Activated CD4-positive, CD25-positive, alpha-beta regulatory T cell (primary cell): ENCODE data around the gene ASH1L.
"Not testable (repeated sequence)": the region's sequence is repeated elsewhere in the genome, so short reads cannot be mapped to it uniquely, and the experiment has no call there.

Experiments
- DNase-seq, 4 experiments: peaks; one replicate each; lab custom pipeline; 2025; lab: John Stamatoyannopoulos, UW

Gene ASH1L

GRCh38 chr1:155561779-155562580 is 623 bp downstream of the ASH1L start:
- DNase-seq, result peak; percentile 32 to 50 (median 44)

DNA sequence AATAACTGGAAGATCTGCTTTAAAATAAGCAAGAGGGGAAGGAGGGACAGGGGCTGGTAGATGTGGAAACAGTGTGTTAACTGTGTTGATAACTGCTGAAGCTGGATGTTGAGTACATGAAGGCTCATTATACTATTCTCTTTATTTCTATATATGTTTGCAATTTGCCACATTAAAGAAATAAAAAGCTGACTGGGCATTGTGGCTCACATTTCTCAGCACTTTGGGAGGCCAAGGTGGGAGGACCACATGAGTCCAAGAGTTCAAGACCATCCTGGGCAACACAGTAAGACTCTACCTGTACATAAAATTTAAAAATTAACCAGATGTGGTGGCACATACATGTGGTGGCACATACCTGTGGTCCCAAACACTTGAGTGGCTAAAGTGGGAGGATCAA is 6.7 kb downstream of the ASH1L start:
- DNase-seq, result no peak

DNA sequence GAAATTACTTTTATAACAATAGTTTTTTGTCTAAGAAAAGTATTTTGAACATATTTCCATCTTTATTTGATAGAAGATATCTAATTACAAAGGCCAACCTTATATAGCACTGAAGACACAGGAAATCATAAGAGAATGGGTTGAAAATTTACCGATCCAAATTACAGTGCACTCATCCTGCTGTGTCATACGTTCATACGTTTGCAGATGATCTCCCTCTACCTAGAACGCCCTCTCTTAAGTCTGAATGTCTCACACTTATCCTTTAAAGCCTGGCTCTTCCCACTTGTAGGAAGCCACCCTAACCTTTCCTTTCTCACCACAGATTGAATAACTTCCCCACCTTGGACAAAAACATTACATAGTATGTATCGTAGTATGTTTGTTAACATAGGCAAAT is 9.3 kb downstream of the ASH1L start:
- DNase-seq, result no peak

GRCh38 chr1:155548706-155549105 is 13.9 kb downstream of the ASH1L start:
- DNase-seq, result no peak

DNA sequence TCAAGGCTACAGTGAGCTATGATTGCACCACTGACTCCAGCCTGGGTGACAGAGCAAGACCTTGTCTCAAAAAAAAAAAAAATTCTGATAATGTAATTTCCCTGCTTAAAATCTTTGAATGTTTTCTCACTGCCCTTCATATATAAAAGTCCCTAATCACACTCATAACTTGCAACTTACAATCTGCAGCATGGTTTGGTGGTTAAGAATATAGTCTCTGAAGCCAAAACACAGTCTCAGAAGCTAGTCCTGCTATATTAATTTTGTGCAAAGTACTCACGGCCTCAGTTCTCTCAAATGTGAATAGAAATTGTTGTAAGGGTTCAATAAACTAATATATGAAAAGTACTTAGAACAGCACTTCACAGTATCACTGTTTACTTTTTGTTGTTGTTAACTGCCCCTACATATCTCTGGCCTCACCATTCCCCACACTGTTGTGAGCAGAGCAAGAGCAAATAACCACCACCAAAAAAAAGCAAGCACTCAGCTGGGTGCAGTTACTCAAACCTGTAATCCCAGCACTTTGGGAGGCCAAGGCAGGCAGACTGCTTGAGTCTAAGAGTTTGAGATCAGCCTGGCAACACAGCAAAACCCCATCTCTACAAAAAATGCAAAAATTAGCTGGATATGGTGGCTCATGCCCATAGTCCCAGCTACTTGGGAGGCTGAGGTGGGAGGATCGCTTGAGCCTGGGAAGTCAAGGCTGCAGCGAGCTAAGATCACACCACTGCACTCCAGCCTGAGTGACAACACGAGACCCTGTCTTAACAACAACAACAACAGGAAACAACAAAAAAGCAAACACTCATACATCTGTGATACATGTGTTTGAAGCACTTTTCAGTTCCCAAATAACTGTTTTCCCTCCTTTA is 22.4 kb downstream of the ASH1L start:
- no peak for DNase-seq

DNA sequence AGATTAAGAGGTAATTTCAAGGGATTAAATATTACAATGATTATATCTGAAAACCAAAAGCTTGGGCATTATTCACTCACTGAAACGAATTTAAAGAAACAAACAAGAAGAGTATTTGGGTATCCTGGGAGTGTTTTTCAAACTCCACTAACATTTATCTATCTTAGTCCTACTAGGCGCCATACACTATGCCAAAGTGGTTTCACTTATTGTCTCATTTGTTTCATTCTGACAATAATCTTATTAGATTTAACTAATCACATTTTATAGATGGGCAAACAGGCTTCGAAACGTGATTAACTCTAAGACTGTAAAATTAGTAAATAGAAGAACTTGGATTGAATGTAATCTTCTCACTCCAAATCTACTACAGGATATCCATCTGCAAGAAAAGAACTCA is 25.4 kb downstream of the ASH1L start:
- DNase-seq, result no peak

- DNase-seq, result no peak
These were observed 31.0 kb downstream of the ASH1L start for GRCh38 chr1:155531624-155532023.

DNA sequence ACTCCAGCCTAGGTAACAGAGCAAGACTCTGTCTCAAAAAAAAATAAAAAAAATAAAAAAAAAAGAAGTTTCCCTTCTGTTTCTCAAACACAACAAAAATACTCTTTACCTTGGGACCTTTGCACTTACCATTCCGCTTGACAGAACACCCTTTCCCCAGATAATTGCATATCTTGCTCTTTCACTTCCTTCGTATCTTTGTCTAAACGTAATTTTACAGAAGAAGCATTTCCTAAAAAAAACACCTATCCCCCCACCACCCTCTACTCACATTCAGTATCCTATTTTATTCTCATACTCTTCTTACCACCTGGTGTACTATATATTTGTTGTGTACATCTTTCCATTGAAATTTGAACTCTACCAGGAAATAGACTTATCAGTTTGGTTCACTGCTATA is 32.7 kb downstream of the ASH1L start:
- no peak for DNase-seq

- DNase-seq, result no peak
These were observed 33.5 kb downstream of the ASH1L start for GRCh38 chr1:155529109-155529508.

GRCh38 chr1:155527677-155528076 is 34.9 kb downstream of the ASH1L start:
- no peak for DNase-seq

DNA sequence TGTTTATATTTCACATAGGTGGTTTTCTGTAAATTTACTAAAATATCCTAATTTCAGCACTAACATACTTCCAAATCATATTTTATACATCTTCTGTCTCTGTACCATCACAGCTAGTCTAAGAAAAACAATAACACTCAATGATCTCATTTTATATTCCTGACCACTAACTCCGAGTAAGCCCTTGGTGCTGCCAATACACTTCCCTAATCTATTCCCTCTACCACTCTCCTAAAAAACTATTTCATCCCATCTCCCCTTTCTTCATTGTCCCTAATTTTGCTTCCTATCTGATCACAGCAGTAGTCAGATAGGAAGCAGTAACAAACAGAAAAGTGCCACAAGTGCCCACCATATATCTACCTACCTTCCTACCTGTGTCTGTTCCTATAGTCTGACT is 36.2 kb downstream of the ASH1L start:
- DNase-seq, result no peak

DNA sequence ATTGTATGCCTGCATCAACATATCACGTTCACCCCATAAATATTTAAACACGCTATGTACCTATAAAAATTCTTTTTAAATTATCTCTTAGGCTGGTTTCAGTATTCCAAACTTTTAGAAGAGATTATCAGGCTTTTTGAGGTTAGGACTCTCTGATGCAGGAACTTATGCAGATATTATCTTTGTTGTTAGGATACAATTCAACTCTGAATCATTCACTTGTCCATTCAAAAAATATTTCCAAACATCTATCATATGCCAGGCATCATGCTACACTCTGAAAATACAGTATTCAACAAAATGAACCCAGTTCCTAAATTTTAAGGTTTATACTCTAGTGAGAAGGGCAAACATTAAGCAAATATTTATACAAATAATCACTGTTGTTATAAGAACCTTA is 40.5 kb downstream of the ASH1L start:
- no peak for DNase-seq

DNA sequence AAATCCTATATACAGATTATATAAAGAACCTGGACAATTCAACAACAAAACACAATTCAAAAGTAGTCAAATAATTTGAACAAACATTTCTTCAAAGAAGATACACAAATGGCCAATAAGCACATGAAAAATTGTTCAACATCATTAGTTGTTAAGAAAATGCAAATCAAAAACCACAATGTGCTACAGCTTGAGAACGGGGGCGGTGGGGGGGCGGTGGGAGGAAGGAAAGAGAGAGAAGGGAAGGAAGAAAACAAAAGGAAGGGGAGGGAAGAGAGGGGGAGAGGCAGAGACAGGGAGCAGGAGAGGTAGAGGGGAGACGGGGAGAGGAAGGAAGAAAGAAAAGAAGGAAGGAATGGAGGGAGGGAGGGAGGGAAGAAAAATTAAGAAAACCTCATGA is 44.1 kb downstream of the ASH1L start:
- no peak for DNase-seq

DNA sequence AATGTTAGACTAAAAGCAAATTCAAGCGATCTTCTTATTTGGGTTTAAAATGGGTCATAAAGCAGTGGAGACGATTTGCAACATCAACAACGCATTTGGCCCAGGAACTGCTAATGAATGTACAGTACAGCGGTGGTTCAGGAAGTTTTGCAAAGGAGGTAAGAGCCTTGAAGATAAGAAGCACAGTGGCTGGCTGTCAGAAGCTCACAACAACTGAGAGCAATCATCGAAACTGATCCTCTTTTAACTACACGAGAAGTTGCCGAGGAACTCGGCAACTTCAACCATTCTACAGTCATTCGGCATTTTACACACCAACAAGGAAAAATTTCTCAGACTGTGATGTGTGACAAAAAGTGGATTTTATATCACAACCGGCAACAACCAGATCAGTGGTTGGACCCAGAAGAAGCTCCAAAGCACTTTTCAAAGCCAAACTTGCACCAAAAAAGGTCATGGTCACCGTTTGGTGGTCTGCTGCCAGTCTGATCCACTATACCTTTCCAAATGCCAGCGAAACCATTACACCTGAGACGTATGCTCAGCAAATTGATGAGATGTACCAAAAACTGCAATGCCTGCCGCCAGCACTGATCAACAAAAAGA is 47.9 kb downstream of the ASH1L start:
- no peak for DNase-seq

DNA sequence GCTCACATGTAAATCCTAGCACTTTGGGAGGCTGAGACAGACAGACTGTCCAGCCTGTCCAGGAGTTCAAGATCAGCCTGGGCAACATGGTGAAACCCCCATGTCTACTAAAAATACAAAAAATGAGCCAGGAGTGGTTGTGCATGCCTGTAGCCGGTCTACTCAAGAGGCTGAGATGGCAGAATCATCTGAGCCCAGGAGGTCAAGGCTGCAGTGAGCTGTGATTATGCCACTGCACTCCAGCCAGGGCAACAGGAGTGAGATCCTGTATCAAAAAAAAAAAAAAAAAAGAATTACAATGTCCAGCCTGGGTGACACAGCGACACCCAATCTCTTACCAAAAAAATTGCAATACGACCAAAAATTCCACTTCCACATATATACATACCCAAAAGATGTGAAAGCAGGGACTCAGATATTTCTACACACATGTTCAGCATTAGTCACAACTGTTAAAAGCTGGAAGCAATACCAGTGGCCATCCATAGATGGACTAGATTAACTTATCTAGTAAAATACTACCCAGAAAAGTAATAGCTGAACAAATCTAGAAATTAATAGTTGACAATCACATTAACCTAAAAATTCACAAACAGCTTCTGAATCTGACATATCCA is 49.2 kb downstream of the ASH1L start:
- no peak for DNase-seq

- DNase-seq, result not testable (repeated sequence)
These were observed 51.2 kb downstream of the ASH1L start for GRCh38 chr1:155511385-155511784.

- no peak for DNase-seq
These were observed 53.5 kb downstream of the ASH1L start for GRCh38 chr1:155509064-155509463.

DNA sequence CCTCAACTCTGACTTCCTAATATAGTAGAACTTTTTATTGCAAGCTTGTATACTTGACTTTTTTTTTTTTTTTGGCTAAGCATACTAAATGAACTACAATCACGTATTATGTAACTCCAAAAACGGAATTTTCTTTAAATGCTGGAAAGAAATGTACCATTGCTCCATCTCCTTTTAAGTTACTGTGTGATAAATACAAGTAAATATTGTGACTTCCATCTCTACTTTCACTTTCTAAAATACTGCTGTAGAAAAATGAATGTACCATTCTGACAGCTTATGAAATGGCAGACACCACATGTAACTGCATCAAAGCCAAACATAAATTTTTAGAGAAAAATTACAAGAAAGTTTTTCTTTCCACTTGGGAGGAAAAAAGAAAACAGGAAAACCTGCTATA is 54.7 kb downstream of the ASH1L start:
- DNase-seq, result no peak

GRCh38 chr1:155505963-155506362 is 56.6 kb downstream of the ASH1L start:
- DNase-seq, result not testable (repeated sequence)

GRCh38 chr1:155504207-155504606 is 58.4 kb downstream of the ASH1L start:
- no peak for DNase-seq

DNA sequence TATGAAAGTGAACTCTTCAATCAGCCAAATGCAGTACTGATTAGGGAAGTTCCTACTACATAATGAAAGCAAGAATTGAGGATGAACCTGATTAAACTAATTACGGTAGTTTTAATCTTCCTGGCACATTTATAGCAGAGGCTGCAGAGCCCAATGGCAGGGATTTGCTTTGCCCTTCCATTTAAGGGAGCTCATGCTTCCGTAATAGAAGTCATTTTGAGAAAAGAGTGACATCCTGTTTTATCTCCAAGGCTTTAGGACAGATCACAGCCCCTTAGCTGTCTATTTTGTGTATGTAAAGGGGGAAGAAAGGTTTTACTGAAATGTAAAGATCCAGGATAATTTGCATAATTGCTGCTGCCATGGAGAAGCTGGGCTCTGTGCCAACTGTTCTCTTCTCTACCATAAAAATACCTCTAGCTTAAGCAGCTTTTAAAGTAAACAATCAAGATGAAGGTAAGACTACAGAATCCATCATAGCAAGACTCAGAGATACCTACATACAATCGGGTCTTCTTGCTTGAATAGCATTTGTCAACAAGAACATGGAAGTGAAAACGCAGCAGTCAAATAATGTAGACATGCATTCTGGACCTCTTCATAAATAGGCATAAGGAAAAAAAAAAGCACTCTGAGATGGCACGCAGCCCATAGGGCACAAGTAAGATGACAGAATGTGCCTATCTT is 62.5 kb downstream of the ASH1L start:
- DNase-seq, result no peak

GRCh38 chr1:155499263-155499662 is 63.3 kb downstream of the ASH1L start:
- no peak for DNase-seq
